Fibroblast of lung (primary cell): ENCODE data around the gene FANK1.

Experiments
- EZH2 ChIP-seq: IDR thresholded peaks from 2 replicates; pipeline ENCODE4 v1.5.1; 2012; ENCODE audit warnings: low read length, control low read depth, mild to moderate bottlenecking; ENCODE audit errors: missing control alignments
- TF ChIP-seq, protein P1 (sequence below), 2 donors: IDR thresholded peaks in 1 of 2; conservative IDR thresholded peaks in 1 of 2; 1 replicate in 1 of 2; 2 replicates in 1 of 2; pipeline ENCODE4 v1.5.1; 2011 to 2012; ENCODE audit warnings: low read length in 2 of 2, control low read depth in 1 of 2, inconsistent platforms in 1 of 2, low read depth in 1 of 2, mild to moderate bottlenecking in 1 of 2

DNA sequence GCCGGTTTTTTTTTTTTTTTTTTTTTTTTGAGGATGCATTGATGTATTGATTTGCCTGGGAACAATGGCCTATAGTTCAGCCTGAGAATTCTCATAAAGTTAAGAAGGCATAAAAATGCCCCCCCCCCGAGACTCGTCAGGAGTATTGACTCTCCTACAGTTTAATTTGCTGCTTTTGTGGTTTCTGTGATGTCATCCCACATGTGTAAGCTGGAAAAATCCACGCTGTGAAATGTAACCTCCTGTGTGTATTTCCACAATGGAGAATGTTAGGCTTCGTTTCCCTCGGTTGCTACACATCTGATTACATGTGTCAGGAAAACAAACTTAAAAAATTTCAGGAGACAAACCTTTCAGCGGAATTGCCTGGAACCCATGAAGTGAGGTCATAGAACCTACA is 117.9 kb downstream of the FANK1 start:
- TF ChIP-seq, protein P1, sequence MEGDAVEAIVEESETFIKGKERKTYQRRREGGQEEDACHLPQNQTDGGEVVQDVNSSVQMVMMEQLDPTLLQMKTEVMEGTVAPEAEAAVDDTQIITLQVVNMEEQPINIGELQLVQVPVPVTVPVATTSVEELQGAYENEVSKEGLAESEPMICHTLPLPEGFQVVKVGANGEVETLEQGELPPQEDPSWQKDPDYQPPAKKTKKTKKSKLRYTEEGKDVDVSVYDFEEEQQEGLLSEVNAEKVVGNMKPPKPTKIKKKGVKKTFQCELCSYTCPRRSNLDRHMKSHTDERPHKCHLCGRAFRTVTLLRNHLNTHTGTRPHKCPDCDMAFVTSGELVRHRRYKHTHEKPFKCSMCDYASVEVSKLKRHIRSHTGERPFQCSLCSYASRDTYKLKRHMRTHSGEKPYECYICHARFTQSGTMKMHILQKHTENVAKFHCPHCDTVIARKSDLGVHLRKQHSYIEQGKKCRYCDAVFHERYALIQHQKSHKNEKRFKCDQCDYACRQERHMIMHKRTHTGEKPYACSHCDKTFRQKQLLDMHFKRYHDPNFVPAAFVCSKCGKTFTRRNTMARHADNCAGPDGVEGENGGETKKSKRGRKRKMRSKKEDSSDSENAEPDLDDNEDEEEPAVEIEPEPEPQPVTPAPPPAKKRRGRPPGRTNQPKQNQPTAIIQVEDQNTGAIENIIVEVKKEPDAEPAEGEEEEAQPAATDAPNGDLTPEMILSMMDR (conservative IDR thresholded peaks at IDR 0.05 in 1 of 2, IDR thresholded peaks at IDR 0.05 in 1 of 2; ENCODE audit: low read depth in 1 of 2, low read length in 2 of 2), result no peak
- TF ChIP-seq EZH2, result no peak
